ENCODE results near the gene TP73.

Gene TP73

DNA sequence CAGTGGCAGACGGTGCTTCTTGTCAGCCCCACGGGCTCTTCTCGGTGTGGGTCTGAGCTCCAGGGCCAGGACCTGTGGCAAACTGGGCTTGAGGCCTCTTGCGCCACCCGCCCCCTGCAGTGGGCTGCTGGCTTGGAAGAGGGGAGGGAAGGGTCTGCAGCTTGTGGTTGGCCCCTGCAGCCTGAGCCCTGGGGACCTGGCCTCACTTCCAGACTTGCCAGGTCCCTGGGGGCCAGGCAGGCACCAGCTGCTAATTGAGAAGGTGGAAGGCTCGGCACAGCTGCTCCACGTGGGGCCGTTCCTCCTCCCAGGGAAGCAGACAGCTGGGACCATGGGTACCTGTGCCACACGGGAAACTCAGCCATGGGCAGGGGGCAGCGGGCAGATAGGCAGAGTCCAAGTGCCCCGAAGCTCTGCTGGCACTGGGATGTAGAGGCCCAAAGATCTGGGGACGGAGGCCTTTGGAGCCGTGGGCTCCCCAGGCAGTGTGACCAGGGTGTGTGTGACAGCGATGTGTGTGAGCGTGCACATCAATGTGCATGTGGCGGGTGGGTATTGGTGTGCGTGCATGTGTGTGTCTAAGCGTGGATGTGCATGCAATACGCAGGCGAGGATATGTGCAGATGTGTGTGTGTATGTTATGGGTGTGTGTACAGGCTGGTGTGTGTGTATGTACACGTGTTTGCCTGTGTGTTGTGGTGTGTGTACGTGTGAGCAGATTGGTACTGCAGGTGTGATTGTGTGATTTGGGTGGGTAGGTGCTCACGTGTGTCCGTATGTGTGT, 39.3 kb downstream of the TP73 start:
- DNase-seq, result no peak

DNA sequence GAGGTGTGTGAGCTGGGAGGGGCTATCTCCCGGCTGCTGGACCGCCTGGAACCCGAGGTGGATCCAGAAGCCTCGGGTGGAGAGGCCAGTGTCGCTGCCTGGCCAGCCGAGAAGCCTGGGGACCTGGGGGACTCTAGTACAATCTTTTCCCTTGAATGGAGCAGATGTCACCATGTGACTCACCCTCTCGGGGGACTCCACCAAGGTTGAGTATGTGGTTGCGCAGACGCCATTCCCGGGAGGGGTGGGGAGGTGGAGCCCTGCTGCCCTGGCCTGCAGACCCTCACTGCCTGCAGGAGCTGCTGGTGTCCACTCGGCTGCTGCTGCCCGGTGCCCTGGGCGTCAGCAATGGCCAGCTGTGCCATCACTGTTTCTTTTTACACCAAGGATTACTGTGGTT, 40.3 kb downstream of the TP73 start:
- no peak for DNase-seq

DNA sequence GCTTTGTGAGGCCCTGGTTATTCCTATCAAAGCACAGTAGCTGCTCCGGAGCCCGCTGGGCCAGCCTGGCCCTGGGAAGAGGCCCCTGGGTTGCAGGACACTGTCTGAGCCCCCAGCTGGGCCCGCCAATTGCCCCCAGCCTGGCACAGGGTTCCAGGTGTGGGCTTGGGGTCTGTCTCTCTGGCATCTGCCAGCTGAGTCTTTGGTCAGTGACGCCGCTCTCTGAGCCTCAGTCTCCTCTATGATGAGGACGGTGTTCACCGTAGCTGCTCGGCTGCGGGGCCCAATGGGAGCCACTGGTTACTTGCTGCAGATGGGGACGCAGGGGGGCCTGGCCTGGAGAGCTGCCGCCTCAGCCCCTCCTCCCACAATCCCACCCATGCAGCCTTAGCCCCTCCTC, 41.0 kb downstream of the TP73 start:
- no peak for DNase-seq

DNA sequence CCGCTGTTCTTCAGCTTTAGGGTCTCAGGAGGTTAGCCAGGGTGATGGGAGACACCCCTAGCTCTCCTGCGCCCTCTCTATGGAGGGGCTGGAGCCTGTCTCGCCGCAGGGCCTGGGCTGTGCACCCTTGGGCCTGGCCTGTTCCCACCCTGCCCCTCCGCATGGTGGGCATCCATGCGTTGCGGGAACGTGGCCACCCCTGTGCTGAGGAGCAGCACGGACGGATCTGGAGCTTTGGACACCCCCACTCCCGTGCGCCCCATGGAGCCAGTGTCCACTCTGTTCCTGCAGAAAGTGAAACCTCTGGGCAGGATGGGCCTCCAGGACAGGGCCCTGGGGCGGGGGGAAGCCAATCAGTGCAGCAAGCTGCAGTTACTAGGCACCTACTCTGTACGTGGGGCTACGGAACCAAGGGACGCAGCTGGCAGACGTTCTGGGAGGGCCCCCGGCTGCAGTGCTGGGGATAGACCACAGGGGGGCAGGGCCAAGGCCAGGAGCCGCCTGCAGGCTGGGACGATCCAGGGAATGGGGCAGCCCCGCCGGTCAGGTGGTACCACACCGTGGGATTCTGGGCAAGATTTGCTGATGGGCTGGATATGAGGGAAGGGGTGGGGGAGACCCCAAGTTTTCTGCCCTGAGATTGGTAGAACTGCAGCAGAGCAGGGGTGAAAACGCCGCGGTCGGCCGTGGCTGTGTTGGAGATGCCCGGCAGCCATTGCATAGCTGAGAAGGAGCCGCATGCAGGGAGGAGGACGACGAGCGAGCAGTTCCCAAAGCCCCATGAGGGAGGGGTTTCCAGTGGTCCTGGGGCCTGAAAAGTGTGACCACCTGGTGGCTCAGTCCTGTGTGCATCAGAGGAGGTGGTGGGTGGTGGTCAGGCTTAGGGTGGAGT, 43.3 kb downstream of the TP73 start:
- peak; percentile 30 for DNase-seq

DNA sequence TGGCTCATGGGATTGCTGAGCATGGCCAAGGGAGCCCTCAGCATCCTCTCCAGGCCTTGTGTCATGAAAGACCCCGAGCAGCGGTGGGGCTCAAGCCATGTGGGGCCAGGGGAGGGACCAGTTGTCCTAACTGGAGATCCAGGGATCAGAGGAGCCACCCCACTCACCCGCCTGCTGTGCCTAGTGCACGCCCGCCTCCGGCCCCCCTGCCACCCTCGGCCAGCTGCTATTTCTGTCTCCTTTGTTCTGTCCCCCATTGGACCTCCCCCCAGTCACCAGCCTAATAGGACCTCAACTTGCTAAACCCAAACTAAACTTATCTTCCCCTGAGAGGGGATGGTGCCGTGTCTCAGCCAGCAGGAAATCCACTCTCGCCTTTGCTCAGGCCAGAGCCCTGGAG, 44.4 kb downstream of the TP73 start:
- no peak for DNase-seq

DNA sequence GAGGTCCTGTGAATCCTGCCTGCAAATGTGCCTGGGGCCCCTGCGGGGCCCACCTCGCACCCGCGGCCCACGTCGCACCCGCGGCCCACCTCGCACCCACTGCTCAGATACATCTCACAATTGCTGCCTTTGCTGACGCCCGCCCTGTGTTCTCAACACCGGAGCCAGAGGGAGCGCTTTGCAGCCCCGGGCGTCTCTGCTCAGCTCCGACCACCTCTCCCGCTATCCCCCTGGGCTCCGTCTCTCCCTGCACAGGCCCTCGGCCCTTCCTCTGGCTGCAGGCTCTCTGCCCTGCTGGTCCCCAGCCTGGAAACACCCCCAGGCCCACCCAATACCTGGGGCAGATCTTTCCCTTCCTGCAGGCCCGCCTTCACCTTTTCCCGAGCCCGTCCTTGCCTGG, 44.8 kb downstream of the TP73 start:
- DNase-seq, result no peak

DNA sequence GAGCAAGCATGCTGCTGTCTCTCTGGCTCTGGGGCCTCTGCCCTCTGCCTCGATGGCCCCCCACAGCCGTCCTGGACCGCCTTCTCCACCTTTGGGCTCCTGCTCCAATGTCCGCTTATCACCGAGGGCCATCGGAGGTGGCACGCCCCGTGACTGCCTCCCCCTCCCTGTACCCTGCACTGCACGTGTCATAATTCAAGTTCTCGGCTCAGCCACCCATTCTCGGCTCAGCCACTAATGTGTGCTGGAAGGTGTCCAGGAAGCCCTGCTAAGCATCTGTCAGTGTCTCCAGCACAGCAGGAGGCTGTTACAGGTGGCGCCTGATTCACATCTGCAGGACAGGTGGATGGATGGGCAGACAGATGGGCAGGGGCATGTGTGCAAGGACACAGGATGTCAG, 45.5 kb downstream of the TP73 start:
- DNase-seq, result no peak

DNA sequence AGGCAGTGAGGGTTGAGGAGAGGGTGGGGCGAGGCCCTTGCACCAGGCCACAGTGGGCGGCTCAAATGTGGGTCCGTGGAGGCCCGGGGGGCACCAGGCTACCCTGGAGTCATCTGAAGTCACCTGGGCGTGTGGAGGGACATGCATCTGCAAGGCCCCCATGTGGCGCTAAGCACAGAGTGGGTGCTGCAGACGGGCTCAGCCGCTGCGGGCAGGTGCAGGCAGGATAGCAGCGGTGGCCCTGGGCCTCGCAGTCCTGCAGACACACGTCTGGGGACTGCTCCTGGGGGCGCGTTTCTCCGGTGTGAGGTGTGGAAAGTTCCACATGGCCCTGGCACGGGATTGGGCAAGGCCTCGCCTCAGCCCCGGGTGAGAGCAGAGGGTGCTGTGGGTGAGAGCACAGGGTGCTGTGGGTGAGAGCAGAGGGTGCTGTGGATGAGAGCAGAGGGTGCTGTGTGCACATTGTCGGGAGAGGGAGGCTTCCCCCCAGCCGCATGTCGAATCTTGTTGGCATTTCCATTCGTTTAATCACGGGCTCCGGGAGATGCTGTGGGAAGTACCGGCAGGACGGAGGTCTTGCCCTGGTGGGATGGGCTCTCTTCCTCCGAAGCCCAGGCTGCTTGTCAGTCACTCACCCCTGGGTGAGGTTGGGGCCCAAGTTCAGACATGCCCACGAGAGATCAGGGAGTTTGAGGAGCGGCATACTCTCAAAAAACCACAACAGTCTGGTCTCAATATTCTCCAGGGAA, 46.5 kb downstream of the TP73 start:
- no peak for DNase-seq

DNA sequence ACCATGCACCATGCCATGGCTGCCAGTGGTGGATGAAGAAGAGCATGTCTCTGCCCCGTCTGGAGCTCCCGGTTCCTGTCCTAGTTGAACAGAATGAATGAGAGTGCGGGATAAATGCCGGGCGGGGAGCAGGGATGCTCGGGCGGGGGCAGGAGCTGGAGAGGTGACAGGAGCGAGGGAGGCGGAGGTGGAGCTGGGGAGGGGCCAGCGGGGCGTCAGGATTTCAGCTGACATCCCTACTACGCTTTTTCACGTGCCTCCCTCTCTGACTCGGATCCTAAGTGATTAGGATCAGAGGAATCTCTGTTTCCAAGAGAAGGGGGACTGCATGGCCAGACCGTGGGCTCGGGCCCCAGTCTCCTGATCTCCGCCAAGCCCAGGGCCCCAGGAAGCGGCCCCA, 47.3 kb downstream of the TP73 start:
- DNase-seq, result no peak

DNA sequence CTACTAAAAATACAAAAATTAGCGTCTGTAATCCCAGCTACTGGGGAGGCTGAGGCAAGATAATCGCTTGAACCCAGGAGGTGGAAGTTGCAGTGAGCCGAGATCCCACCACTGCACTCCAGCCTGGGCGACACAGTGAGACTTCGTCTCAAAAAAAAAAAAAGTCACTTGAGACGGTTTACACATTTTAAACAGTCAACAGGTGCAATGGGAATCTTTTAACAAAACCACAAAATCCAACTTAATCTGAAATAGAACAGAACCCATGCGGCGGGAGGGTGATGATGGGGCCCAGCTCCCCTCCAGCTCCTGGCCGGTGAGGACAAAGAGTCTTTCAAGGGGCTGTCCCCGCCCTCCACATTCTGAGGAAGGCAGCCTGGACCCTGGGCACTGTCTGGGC, 48.3 kb downstream of the TP73 start:
- DNase-seq, result no peak

DNA sequence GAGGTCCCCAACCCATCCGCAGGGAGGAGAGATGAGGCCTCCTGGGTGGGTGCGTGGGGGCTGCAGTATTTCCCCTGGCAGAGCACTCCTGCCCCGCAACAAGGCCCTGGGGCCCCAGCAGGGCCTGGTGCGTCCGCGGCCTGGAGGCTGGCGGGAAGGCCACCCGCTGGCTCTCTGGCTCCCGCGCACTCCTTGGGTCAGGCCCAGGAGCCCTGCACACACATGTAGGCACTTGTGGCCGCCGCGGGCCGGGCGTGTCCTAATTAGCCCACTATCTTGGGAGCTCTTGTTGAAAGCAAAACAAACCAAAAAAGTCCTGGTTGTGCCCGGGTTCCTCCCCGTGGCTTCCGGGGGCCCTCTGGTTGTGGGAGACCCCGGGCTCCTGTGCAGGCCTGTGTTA, 50.2 kb downstream of the TP73 start:
- DNase-seq, result no peak

DNA sequence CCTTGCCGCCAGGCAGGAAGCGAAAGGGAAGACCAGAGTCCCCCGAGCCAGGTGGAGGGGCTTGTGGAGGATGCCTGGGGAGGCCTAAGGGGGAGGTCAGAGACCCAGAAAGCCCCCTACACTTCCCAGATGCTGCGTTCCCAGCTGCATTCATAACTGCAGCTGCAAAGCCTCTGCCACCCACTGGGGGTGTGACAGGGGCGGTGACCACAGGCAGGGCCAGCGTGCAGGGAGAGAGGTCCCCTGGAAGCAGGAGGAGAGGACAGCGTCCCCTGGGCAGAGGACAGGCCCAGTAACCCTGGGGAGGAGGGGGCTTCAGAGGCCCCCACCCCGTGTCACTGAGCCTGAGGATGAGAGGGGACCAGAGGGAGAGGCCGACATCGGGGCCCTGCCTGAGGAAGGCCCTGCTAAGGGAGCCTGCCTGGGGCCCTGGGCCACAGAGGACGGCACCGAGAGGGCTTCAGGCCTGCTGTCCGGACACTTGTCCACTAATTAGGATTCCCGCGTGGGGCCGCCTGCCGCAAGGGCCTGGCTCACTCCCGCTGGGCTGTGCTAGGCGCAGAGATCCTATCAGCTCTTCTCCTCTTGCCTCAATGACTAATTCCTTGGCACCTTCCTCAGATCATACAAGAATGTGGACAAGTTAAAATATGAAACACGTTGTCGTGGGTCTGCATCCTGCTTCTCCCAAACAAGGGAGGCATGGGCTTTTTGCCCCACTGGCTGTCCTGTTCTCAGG, 50.8 kb downstream of the TP73 start:
- DNase-seq, result no peak

DNA sequence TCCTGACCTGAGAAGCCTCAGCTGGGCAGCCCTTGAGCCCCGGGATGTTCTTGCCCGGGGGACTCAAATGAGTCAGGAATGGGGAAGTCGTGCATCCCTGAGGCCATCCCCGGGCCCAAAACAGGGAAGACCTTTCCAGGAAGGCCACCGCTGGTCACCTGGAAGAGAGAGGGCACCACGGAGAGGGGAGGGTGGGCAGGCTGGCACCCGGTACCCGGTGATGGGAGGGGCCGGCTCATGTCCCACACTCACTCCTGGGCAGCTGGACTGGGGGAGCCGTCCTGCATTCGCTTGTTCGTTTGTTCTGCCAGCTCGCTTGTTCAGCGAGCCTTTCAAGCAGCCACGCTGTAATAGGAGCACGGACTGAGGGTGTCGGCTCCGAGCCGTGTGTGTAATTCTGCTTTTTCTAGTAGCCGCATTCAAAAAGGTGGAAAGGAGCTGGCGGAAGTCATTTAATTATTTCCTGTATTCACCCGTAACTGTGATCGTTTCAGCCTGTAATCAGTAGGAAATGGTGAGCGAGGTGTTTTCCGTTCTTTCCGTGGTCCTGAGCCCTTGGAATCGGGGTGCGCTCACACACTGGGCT, 51.6 kb downstream of the TP73 start:
- no peak for DNase-seq

DNA sequence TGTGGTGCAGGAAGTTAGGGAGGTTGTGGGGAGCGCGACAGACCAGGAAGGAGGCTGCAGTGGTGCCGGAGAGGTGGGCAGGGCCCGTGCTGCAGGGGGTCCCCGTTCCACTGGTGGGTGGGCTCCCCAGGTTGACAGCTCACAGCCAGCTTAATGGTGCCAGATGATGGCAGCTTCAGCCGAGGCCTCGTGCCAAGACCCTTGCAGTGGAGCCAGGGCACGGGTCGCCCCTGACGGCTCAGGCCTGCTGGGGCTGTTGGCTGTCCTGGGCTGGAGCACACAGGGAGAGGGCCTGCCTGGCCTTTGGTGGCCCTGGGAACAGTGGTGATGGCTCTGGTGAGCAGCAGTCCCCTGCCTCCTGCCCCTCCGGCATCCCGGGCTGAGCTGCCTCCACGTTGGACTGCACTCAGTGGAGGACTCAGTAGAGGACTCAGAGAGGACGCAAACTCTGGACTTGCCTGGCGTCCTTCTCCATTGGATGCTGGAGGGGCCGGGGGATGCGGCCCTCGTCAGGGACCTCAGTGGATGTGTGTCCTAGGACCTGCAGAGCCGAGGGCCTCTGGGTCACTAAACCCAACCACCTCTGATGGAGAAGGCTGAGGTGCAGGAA, 53.1 kb downstream of the TP73 start:
- no peak for DNase-seq

DNA sequence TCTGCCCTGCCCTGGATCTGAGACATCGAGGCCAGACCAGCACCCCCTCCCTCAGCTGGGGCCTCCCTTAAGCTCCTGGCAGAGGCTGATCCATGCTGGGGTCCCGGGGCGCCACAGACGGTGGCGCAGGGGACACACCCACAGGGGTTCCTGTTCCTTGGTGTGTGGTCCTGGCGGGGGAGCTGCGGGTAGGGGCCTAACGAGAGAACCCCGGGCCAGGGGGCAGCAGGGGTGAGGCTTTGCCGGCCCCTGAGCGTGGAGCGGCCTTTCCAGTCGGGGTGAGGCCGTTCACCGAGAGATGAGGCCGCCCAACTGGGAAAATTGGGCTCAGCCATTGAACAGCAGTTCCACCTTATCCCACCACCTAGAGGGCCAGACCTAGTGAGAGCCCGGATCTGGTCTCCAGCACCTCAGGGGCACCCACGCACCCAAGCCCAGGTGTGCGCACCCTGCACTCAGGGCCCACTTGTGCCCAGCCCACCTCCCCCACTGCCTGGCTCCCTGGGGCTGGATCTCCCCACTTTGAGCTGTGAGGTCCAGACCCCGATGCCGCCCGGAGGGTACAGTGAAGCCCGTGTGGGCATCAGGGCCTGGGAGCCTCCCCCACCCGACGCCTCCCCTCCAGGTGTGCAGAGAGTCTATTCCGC, 54.5 kb downstream of the TP73 start:
- no peak for DNase-seq

DNA sequence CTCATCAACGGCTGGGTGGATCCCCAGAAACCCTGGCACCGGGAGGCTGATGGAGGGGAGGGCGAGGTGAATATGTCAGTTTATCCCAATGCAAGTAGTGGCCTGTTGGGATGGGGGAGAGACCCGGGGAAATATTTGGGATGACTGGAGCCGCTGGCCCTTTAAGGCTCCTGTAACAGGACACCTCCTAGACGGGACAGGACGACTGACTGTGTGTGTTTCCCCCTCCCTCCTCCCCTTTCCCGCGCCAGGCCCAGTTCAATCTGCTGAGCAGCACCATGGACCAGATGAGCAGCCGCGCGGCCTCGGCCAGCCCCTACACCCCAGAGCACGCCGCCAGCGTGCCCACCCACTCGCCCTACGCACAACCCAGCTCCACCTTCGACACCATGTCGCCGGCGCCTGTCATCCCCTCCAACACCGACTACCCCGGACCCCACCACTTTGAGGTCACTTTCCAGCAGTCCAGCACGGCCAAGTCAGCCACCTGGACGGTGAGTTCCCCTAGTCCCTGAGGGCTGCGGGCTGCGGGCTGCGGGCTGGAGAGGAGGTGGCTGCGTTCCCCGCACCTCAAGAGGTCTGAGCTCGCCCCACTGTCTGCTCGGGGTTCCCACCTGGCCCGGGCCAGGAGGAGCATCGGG, 55.1 kb downstream of the TP73 start:
- DNase-seq, result no peak

DNA sequence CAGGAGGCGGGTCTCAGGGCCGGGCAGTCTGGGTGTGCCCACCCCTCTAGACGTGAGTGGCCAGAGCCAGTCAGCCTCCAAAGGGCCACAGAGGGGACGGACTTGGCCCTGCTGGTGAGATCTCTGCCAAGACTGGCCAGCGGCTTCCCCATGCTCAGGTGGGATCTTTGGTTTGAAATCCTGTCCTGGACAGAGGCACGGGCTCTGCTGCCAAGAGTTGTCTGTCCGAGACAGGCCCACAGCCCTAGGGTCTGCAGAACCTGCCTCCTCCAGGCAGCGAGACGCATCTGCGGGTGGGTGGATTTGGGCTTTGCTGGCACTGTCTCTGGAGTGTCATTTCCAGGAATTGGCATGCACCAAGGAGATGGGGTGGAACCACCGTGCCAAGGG, 55.6 kb downstream of the TP73 start:
- no peak for DNase-seq

DNA sequence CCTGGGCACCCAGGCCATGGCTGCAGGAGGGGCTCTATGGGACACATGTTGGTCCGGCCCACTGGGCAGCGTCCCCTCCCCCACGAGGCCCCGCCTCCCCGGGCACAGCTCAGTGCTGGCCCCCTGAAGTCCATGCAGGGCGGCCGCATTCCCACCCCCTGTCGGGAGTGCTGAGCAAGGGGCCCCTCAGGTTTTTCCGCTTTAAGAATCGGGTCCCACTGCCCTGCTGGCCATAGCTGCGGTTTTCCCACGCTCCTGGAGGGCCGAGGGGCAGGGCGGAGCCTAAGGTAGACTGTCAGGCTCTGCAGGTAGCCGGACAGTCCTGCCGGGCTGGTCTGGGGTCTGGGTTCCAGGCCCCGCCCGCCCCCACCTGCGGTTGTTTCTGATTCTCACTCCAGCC, 56.5 kb downstream of the TP73 start:
- DNase-seq, result no peak

DNA sequence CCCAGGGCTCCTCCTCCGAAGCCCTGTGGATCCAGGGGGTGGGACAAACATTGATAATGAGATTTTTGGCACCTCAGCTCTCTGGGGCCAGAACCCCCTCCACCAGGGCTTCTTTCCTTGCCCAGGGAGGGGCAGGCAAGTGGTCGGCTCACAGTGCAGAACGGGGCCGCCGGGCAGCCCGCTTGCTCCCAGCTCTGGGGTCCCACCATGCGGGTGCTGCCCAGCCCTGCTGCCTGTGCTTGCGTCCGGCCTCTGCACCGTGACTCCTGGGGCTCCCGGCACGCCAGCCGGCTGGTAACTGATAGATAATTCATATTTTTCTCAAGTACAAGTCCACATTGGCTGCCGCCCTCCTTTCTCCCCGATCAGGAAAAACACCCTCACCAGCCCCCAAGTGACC, 57.9 kb downstream of the TP73 start:
- DNase-seq, result no peak

DNA sequence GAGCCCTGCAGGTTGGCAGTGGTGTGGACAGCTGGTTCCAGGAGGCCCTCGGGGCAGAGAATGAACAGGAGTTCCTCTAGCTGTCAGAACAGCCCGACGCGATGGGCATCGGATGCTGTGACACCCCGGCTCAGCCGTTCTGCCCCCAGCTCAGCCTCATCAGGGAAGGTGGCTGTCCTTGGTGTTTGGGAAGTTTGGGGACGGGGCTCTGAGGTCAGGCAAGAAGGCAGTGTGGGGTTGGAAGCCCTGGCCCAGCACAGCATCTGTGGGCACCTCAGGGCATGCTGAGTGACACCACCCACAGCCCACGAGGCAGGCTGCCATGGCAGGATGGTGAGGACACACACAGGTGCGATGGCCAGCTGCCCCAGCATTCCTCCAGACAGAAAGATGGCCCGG, 59.1 kb downstream of the TP73 start:
- no peak for DNase-seq
